GM19193 (cell line): ENCODE measurements around the gene DPH1.

ENCODE experiments used
- POLR2A ChIP-seq: IDR thresholded peaks from 4 replicates; pipeline ENCODE4 v1.6.1; 2011; ENCODE audit not compliant: insufficient read depth, insufficient read length; ENCODE audit errors: extremely low read depth

Gene DPH1

GRCh38 chr17:2019723-2020122, 10.2 kb upstream of the DPH1 start:
- TF ChIP-seq POLR2A: no peak

- TF ChIP-seq POLR2A: no peak
These were observed 9.2 kb upstream of the DPH1 start for GRCh38 chr17:2020721-2021120.

- TF ChIP-seq POLR2A: no peak
These were observed 7.2 kb upstream of the DPH1 start for GRCh38 chr17:2022647-2023240.

- TF ChIP-seq POLR2A: no peak
These were observed 6.7 kb upstream of the DPH1 start for GRCh38 chr17:2023256-2023655.

GRCh38 chr17:2023692-2024571, 6.0 kb upstream of the DPH1 start:
- TF ChIP-seq POLR2A: no peak

- TF ChIP-seq POLR2A: no peak
These were observed 5.3 kb upstream of the DPH1 start for GRCh38 chr17:2024572-2025219.

- TF ChIP-seq POLR2A: no peak
These were observed 4.7 kb upstream of the DPH1 start, which contains the start of gene RTN4RL1 for GRCh38 chr17:2025220-2025621. TSS of gene RTN4RL1 (minus strand) at chr17:2025334. CDS start at chr17:2024865, 469 bp downstream.

GRCh38 chr17:2025622-2026309, 4.2 kb upstream of the DPH1 start:
- no peak for TF ChIP-seq POLR2A

- TF ChIP-seq POLR2A: no peak
These were observed 2.3 kb upstream of the DPH1 start for GRCh38 chr17:2027528-2028233.

- TF ChIP-seq POLR2A: no peak
These were observed 1.7 kb upstream of the DPH1 start for GRCh38 chr17:2028234-2028614.

GRCh38 chr17:2028737-2029136, 1.2 kb upstream of the DPH1 start:
- TF ChIP-seq POLR2A: no peak

GRCh38 chr17:2030779-2031163, 818 bp downstream of the DPH1 start:
- no peak for TF ChIP-seq POLR2A

GRCh38 chr17:2033153-2033552, 3.2 kb downstream of the DPH1 start:
- no peak for TF ChIP-seq POLR2A

- TF ChIP-seq POLR2A: no peak
These were observed 4.2 kb downstream of the DPH1 start for GRCh38 chr17:2034157-2034556.
